Ascending aorta (tissue), 2 donors: ENCODE data around the gene CSTB. TPM values are rescaled to one million over a fixed set of nuclear protein-coding genes. Genes with fewer than 3 reads are reported as not detected.
A peak's percentile ranks its signal among the peaks of the same experiment; 100 is the strongest.

Experiments
- DNase-seq, 2 donors: peaks; one replicate each; pipeline ENCODE4 v3.0.0-alpha.2; 2019; ENCODE audit warnings: low spot score in 2 of 2
- H3K27ac ChIP-seq, 2 donors: fragments of 200-600 bp; sonication (generic); one replicate each; pipeline ENCODE4 v1.5.1; 2016 to 2017; ENCODE audit warnings: mild to moderate bottlenecking in 1 of 2
- H3K27me3 ChIP-seq: fragments of 200-600 bp; sonication (generic); one replicate; pipeline ENCODE4 v1.5.1; 2017
- H3K36me3 ChIP-seq, 2 donors: fragments of 200-600 bp; sonication (generic); one replicate each; pipeline ENCODE4 v1.5.1; 2016
- H3K4me1 ChIP-seq, 2 donors: fragments of 200-600 bp; sonication (generic); one replicate each; pipeline ENCODE4 v1.5.1; 2016 to 2017; ENCODE audit warnings: mild to moderate bottlenecking in 1 of 2
- H3K4me3 ChIP-seq, 2 donors: fragments of 200-600 bp; sonication (generic); one replicate each; pipeline ENCODE4 v1.5.1; 2016 to 2017; ENCODE audit warnings: mild to moderate bottlenecking in 1 of 2
- H3K9me3 ChIP-seq, 2 donors: fragments of 200-600 bp; sonication (generic); one replicate each; pipeline ENCODE4 v1.5.1; 2016
- intact Hi-C: fragments of 100-400 bp; cut with DNase I; formaldehyde crosslinking; loops from one replicate; pipeline ENCODE4 v1.15.1; 2023
- total RNA-seq: library from RNA; depleted of rRNA; stranded (reverse); fragments of >200 nt; gene quantifications from one replicate; pipeline ENCODE4 v1.1.0, GENCODE V29; 2016
- TF ChIP-seq, protein P1 (sequence below), 3 experiments: fragments of 200-600 bp in 2 of 3; fragments of 450-650 bp in 1 of 3; sonication (generic) in 2 of 3; IDR thresholded peaks; one replicate each; pipeline ENCODE4 v1.5.1; 2016 to 2019; ENCODE audit warnings: antibody characterized with exemption in 3 of 3, mild to moderate bottlenecking in 1 of 3, moderate library complexity in 1 of 3

Gene CSTB
- total RNA-seq, 1 donor from 2014 or later = 8.7 TPM

DNA sequence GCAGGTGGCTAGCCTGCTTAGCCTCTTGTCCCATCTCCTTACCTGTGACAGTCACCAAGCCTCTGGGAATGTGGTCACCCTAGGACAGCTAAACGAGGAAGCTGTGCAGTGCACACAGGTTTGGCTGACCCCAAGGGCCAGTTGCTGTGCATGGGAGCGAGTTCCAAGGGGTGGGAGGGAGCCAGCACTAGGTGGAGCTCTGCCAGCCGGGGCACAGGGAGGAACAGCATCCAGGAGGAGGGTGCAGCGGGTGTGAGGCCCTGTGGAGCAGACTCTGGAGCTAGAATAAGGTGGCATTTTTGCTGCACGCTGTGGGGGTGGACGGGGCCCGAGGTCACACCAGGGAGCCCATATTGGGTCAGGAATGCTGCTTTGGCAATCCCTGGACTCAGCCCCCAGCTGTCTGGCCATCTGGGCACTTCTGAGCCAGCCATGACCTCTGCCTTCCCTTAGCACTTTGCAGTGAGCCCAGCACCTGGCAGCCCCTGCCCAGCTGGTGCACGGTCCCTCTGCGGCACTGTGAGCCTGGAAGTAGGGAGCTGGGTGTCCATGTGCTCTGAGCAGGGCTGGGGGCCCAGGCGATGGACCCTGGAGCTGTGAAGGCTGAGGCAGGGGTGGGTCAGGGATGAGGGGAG, 48.5 kb downstream of the CSTB start:
- Histone ChIP-seq H3K4me1 (peaks cover 23 to 49% of the 10 kb centered on the region in 2 donors), H3K4me3 (peak overlapping the region; percentile 57 to 70), H3K27me3 (no peaks in the 10 kb centered on the region), H3K36me3 (peaks cover 0 to 10% of the 10 kb centered on the region in 2 donors), H3K9me3 (no peaks in the 10 kb centered on the region), H3K27ac (peak overlapping the region; percentile 90 to 91)
- DNase-seq = peak in 1 of 2 donors; percentile 71
- intact Hi-C loops = loop anchor here (1.0 to 10.0 kb wide), 4 partner anchors 31 to 1963 kb away; partner anchors contain the start of genes AGPAT3, CSTB and RIPK4
- TF ChIP-seq, protein P1, sequence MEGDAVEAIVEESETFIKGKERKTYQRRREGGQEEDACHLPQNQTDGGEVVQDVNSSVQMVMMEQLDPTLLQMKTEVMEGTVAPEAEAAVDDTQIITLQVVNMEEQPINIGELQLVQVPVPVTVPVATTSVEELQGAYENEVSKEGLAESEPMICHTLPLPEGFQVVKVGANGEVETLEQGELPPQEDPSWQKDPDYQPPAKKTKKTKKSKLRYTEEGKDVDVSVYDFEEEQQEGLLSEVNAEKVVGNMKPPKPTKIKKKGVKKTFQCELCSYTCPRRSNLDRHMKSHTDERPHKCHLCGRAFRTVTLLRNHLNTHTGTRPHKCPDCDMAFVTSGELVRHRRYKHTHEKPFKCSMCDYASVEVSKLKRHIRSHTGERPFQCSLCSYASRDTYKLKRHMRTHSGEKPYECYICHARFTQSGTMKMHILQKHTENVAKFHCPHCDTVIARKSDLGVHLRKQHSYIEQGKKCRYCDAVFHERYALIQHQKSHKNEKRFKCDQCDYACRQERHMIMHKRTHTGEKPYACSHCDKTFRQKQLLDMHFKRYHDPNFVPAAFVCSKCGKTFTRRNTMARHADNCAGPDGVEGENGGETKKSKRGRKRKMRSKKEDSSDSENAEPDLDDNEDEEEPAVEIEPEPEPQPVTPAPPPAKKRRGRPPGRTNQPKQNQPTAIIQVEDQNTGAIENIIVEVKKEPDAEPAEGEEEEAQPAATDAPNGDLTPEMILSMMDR (IDR thresholded peaks at IDR 0.05) = no peak

DNA sequence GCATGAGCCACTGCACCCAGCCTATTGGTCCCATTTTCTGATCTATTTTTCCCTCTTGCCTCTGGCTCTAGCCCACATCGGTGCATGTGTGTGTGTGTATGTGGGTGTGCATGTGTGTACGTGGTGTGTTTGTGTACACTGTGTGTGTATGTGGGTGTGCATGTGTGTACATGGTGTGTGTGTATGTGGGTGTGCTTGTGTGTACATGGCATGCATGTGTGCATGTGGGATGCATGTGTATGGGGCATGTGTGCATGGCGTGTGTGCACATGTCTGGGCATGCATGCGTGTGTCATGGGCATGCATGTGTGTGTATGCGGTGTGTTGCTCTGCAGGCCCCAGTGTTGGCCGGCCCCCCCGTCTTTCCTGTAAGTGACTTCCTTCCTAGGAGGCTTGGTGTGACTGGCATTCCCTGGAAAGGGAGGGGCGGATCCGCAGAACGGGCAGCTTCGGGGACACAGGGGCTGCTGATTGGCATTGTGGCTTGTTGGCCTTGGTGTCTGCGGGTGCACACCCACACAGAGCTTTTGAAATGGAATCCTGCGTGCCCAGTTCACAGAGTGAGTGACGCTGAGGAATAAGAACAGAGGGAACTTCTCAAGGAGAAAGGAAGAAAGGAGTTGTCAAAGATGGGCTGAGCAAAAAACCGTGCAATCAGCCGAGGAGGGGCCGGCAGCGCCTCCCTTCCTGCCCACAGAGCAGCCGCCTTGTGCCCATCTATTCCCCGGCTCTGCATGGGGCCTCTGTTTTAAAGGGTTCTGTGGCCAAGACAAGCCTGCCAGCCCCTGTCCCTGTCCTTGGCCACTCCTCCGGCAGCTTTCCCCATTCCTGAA, 49.2 kb downstream of the CSTB start:
- H3K27me3 ChIP-seq = no peaks in the 10 kb centered on the region
- intact Hi-C loops = loop anchor here (5.0 to 10.0 kb wide), 3 partner anchors 50 to 1962 kb away; partner anchors contain the start of genes AGPAT3, CSTB and RIPK4
- H3K27ac ChIP-seq = peak overlapping the region; percentile 90 to 91
- H3K4me3 ChIP-seq = peak overlapping the region in 1 of 2 donors; percentile 0
- TF ChIP-seq, protein P1 (IDR thresholded peaks at IDR 0.05) = no peak
- H3K36me3 ChIP-seq = peaks cover 0 to 10% of the 10 kb centered on the region in 2 donors
- H3K9me3 ChIP-seq = no peaks in the 10 kb centered on the region
- DNase-seq = peak in 1 of 2 donors; percentile 75
- H3K4me1 ChIP-seq = peaks cover 23 to 46% of the 10 kb centered on the region in 2 donors

Other genes starting within 250 kb of the CSTB start
- 0.75 TPM for gene HSF2BP, start 116.8 kb downstream of the CSTB start, total RNA-seq
- gene RRP1B, start 116.7 kb downstream of the CSTB start, total RNA-seq = 10.6 TPM
- 102 TPM for gene PDXK, start 57.2 kb downstream of the CSTB start, total RNA-seq
- gene RRP1, start 13.3 kb upstream of the CSTB start, total RNA-seq = 52.0 TPM
- gene AGPAT3, start 88.9 kb upstream of the CSTB start, total RNA-seq = 65.9 TPM
- 7.9 TPM for gene TRAPPC10, start 236.0 kb upstream of the CSTB start, total RNA-seq